SK-N-SH (cell line): ENCODE results near the gene MLST8. TPM values are rescaled to one million over a fixed set of nuclear protein-coding genes. Genes with fewer than 3 reads are reported as not detected.

Source experiments
- CTCF ChIA-PET: fragments of 300-600, 350-600 bp; formaldehyde crosslinking; extraction: SDS; loops from one replicate; lab custom pipeline; 2021; lab: Yijun Ruan, JAX
- POLR2A ChIA-PET: fragments of 350-600 bp; sonication (Branson Sonifier 250); formaldehyde crosslinking; extraction: SDS; loops from one replicate; lab custom pipeline; 2020; ENCODE audit warnings: antibody characterized with exemption, inconsistent platforms; lab: Yijun Ruan, JAX
- DNase-seq: peaks from one replicate; pipeline ENCODE4 v3.0.0; 2012
- H2AFZ ChIP-seq: fragments of 200-600 bp; sonication (generic); 2 replicates; pipeline ENCODE4 v1.8.1; 2016; ENCODE audit warnings: antibody characterized with exemption, mild to moderate bottlenecking, low read depth
- H3F3A ChIP-seq: fragments of 200-600 bp; sonication (generic); replicated peaks from 2 replicates; pipeline ENCODE3; 2016; ENCODE audit warnings: antibody characterized with exemption, mild to moderate bottlenecking; ENCODE audit not compliant: insufficient read depth
- H3K27ac ChIP-seq, 2 experiments: fragments of 200-500 bp in 1 of 2; fragments of 200-600 bp in 1 of 2; sonication (Bioruptor generic) in 1 of 2; sonication (generic), shearing (Covaris generic) in 1 of 2; 2 replicates each; pipeline versions ENCODE4 v1.5.1 to v1.6.1; 2014 to 2016; ENCODE audit warnings: low read depth in 2 of 2, inconsistent platforms in 1 of 2, low read length in 1 of 2, mild to moderate bottlenecking in 1 of 2, mixed read lengths in 1 of 2
- H3K27me3 ChIP-seq: fragments of 200-600 bp; sonication (generic), shearing (Covaris generic); 2 replicates; pipeline ENCODE4 v1.6.1; 2016; ENCODE audit warnings: mixed run types; ENCODE audit not compliant: insufficient read depth
- H3K36me3 ChIP-seq, 2 experiments: fragments of 200-500 bp in 1 of 2; fragments of 200-600 bp in 1 of 2; sonication (Bioruptor generic) in 1 of 2; sonication (generic) in 1 of 2; replicated peaks in 1 of 2; 2 replicates each; pipeline versions ENCODE3 to v1.5.1; 2014 to 2016; ENCODE audit warnings: low read length in 1 of 2, mild to moderate bottlenecking in 1 of 2; ENCODE audit not compliant: insufficient read depth in 2 of 2, control insufficient read depth in 1 of 2
- H3K4me1 ChIP-seq, 2 experiments: fragments of 200-500 bp in 1 of 2; fragments of 200-600 bp in 1 of 2; sonication (Bioruptor generic) in 1 of 2; sonication (generic), shearing (Covaris generic) in 1 of 2; 2 replicates each; pipeline versions ENCODE4 v1.5.1 to v1.6.1; 2014 to 2016; ENCODE audit warnings: low read depth in 1 of 2, low read length in 1 of 2, mixed run types in 1 of 2; ENCODE audit not compliant: insufficient read depth in 2 of 2, control insufficient read depth in 1 of 2
- H3K4me2 ChIP-seq: fragments of 200-600 bp; sonication (generic), shearing (Covaris generic); 2 replicates; pipeline ENCODE4 v1.6.1; 2017; ENCODE audit warnings: mixed run types
- H3K4me3 ChIP-seq, 2 experiments: fragments of 200-500 bp in 1 of 2; fragments of 200-600 bp in 1 of 2; sonication (Bioruptor generic) in 1 of 2; sonication (generic), shearing (Covaris generic) in 1 of 2; 2 replicates each; pipeline versions ENCODE4 v1.5.1 to v1.8.1; 2014 to 2016; ENCODE audit warnings: low read depth in 2 of 2, inconsistent platforms in 1 of 2, low read length in 1 of 2, mild to moderate bottlenecking in 1 of 2, mixed read lengths in 1 of 2, moderate library complexity in 1 of 2
- H3K79me2 ChIP-seq: fragments of 200-600 bp; sonication (generic); 2 replicates; pipeline ENCODE4 v1.8.1; 2017; ENCODE audit warnings: mild to moderate bottlenecking; ENCODE audit not compliant: insufficient read depth
- H3K9ac ChIP-seq: fragments of 200-600 bp; sonication (generic); 2 replicates; pipeline ENCODE4 v1.6.1; 2017; ENCODE audit warnings: mixed run types
- H3K9me2 ChIP-seq: fragments of 200-600 bp; sonication (generic); 2 replicates; pipeline ENCODE4 v1.6.1; 2017; ENCODE audit warnings: mixed run types
- H3K9me3 ChIP-seq: fragments of 200-600 bp; sonication (generic); 2 replicates; pipeline ENCODE4 v1.6.1; 2017; ENCODE audit warnings: mixed run types, mild to moderate bottlenecking, moderate library complexity
- H4K20me1 ChIP-seq: fragments of 200-600 bp; sonication (generic); 2 replicates; pipeline ENCODE4 v1.6.1; 2017; ENCODE audit warnings: mild to moderate bottlenecking, mixed run types; ENCODE audit not compliant: insufficient read depth
- EZH2phosphoT487 ChIP-seq: fragments of 200-600 bp; sonication (generic); IDR thresholded peaks from 2 replicates; pipeline ENCODE4 v1.6.1; 2017; ENCODE audit warnings: low read depth, mixed run types, mild to moderate bottlenecking, antibody characterized with exemption, moderate library complexity, borderline replicate concordance
- FOSL2 ChIP-seq: IDR thresholded peaks from 2 replicates; pipeline ENCODE4 v1.4.0; 2012; ENCODE audit warnings: low read depth, mild to moderate bottlenecking, moderate library complexity, borderline replicate concordance
- FOXJ3 ChIP-seq: sonication (generic); formaldehyde crosslinking; IDR thresholded peaks from 2 replicates; pipeline ENCODE4 v1.5.1; 2020; ENCODE audit warnings: mild to moderate bottlenecking, missing genetic modification reagents
- FOXM1 ChIP-seq: IDR thresholded peaks from 2 replicates; pipeline ENCODE4 v1.4.0; 2012; ENCODE audit warnings: low read depth, mild to moderate bottlenecking
- MEF2A ChIP-seq: IDR thresholded peaks from 2 replicates; pipeline ENCODE4 v1.4.0; 2012; ENCODE audit warnings: low read depth, borderline replicate concordance
- MXI1 ChIP-seq: IDR thresholded peaks from 2 replicates; pipeline ENCODE4 v1.6.1; 2012; ENCODE audit warnings: mild to moderate bottlenecking, low read depth, low read length, improper control_type of control experiment
- NRF1 ChIP-seq: IDR thresholded peaks from 2 replicates; pipeline ENCODE4 v1.6.1; 2012; ENCODE audit warnings: low read depth, mild to moderate bottlenecking, low read length
- POLR2AphosphoS5 ChIP-seq: IDR thresholded peaks from 2 replicates; pipeline ENCODE4 v1.6.1; 2012; ENCODE audit warnings: low read depth, low read length
- RXRA ChIP-seq: IDR thresholded peaks from 2 replicates; pipeline ENCODE4 v1.4.0; 2012; ENCODE audit warnings: low read depth, mild to moderate bottlenecking, borderline replicate concordance
- TAF1 ChIP-seq: IDR thresholded peaks from 2 replicates; pipeline ENCODE4 v1.6.1; 2012; ENCODE audit warnings: low read depth, mild to moderate bottlenecking, low read length, moderate library complexity, borderline replicate concordance
- TEAD4 ChIP-seq: IDR thresholded peaks from 2 replicates; pipeline ENCODE4 v1.4.0; 2012; ENCODE audit warnings: mild to moderate bottlenecking, borderline replicate concordance; ENCODE audit not compliant: insufficient read depth
- YY1 ChIP-seq: IDR thresholded peaks from 2 replicates; pipeline ENCODE4 v1.4.0; 2012; ENCODE audit warnings: low read depth, mild to moderate bottlenecking
- WGBS: methylation state at CpG from one replicate; pipeline ENCODE4 v1.1.6; 2017; ENCODE audit warnings: low lambda C conversion rate; 5-methylcytosine and 5-hydroxymethylcytosine counted together
- polyA plus RNA-seq, 3 experiments: library from polyadenylated mRNA; depleted of rRNA; stranded (reverse); fragments of >200 nt; gene quantifications; 2 replicates each; pipeline ENCODE4 v1.2.3, GENCODE V29; 2012
- TF ChIP-seq, protein P1 (sequence below): IDR thresholded peaks from 2 replicates; pipeline ENCODE4 v1.4.0; 2012; ENCODE audit warnings: low read depth, borderline replicate concordance
- TF ChIP-seq, protein P2 (sequence below): fragments of 150-350 bp; IDR thresholded peaks from 2 replicates; pipeline ENCODE4 v1.6.1; 2016; ENCODE audit warnings: mild to moderate bottlenecking, low read depth, low read length
- TF ChIP-seq, protein P3 (sequence below): IDR thresholded peaks from 2 replicates; pipeline ENCODE4 v1.4.0; 2012; ENCODE audit warnings: low read depth
- TF ChIP-seq, protein P4 (sequence below): fragments of 200-600 bp; sonication (generic); IDR thresholded peaks from 2 replicates; pipeline ENCODE4 v1.6.1; 2017; ENCODE audit warnings: antibody characterized with exemption, mild to moderate bottlenecking, moderate library complexity
- TF ChIP-seq, protein P5 (sequence below): IDR thresholded peaks from 2 replicates; pipeline ENCODE4; 2012

The MLST8 gene
- polyA plus RNA-seq, 1 of the 3 experiments (the other 2 are of a cell fraction), result 85.4 TPM

DNA sequence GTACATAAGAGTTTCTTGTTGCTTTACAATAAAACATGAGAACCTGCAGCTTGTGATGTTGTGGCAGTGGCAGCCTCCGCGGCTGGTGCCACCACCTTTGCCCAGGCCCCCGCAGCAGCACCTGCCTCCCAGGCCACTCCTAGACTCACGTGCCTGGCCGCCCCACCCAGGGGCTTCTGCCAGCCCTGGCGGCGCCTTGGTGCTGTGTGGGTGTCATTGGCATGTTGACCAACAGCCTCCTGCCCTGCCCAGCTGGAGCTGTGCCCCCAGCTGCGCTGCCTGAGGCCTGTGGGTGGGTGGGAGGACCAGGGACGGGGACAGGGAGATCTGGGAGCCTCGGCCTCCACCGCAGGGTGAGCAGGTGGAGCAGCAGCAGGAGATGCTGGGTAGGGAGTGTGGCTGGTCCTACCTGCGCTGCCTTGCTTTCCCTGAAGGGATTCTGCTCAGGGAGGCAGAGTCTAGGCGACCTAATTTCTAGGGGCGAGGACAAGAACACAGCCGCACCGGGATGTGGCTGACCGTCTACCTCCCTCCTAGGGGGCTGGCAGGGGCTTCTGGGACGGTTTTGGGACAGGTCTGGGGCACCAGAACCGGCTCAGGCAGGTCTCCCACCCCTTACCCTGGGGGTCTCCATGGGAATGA lies 30.6 kb downstream of the MLST8 start (continued):
- no peak for TF ChIP-seq MEF2A
- TF ChIP-seq, protein P1, sequence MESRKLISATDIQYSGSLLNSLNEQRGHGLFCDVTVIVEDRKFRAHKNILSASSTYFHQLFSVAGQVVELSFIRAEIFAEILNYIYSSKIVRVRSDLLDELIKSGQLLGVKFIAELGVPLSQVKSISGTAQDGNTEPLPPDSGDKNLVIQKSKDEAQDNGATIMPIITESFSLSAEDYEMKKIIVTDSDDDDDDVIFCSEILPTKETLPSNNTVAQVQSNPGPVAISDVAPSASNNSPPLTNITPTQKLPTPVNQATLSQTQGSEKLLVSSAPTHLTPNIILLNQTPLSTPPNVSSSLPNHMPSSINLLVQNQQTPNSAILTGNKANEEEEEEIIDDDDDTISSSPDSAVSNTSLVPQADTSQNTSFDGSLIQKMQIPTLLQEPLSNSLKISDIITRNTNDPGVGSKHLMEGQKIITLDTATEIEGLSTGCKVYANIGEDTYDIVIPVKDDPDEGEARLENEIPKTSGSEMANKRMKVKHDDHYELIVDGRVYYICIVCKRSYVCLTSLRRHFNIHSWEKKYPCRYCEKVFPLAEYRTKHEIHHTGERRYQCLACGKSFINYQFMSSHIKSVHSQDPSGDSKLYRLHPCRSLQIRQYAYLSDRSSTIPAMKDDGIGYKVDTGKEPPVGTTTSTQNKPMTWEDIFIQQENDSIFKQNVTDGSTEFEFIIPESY, result no peak
- TF ChIP-seq EZH2phosphoT487, result no peak
- no peak for TF ChIP-seq FOSL2
- no peak for TF ChIP-seq FOXJ3 (CRISPR knock-in tag)

DNA sequence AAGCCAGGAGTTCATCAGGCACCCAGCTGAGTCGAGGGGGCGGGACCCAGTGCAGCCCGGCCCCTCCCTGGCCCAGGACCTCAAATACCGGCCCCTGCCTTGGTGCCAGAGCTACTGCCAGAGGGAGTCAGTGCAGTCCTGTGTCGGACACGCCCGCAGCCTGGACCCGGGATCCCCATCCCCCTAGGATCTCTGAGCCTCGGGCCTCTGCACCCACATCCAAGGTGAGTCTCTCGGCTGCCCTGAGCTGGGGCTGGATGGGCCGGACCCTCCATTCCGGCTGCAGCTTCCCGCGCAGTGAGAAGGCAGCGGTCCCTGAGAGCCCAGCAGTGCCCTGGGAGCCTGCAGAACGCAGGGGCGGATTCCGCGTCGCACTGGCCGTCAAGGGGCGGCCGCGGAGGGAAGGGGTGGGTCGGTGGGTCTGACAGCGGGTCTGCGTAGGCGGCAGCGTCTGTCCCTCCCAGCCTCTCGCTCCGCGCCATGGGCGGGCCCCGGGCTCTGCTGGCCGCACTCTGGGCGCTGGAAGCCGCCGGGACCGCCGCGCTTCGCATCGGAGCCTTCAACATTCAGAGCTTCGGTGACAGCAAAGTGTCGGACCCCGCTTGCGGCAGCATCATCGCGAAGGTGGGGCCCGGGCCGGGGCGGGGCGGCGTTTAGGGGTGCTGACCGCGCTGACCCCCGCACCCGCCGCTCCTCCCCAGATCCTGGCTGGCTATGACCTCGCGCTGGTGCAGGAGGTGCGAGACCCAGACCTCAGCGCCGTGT lies 31.3 kb downstream of the MLST8 start, which contains the start of gene DNASE1L2:
DNASE1L2 (plus strand) TSS at position 108 of the 765 bp plus-strand sequence; CDS start at position 481, 373 bp downstream.
- TF ChIP-seq POLR2AphosphoS5 (peak; percentile 55), RXRA (no peak)
- TF ChIP-seq, protein P2, sequence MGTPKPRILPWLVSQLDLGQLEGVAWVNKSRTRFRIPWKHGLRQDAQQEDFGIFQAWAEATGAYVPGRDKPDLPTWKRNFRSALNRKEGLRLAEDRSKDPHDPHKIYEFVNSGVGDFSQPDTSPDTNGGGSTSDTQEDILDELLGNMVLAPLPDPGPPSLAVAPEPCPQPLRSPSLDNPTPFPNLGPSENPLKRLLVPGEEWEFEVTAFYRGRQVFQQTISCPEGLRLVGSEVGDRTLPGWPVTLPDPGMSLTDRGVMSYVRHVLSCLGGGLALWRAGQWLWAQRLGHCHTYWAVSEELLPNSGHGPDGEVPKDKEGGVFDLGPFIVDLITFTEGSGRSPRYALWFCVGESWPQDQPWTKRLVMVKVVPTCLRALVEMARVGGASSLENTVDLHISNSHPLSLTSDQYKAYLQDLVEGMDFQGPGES, result no peak
- no peak within 1 kb of the TSS for H2AFZ ChIP-seq
- DNase-seq, result peak; percentile 82
- H3K9me3 ChIP-seq, result no peaks in the 10 kb centered on the region
- H3K4me1 ChIP-seq, result peaks cover 0 to 3% of the 10 kb centered on the region in 2 experiments; a peak in 1 of 4 replicates
- H3K27ac ChIP-seq, result no peak within 1 kb of the TSS
- WGBS, result 42% methylated on average over 19 of the region's 64 CpGs
- H3K9ac ChIP-seq, result no peak within 1 kb of the TSS
- no peaks in the 10 kb centered on the region for H3K27me3 ChIP-seq
- ChIA-PET POLR2A (no interaction called here), CTCF (interaction anchor here (0.8 to 1.0 kb wide), 2 partner anchors 15 to 214 kb away, joined by 3 to 9 read pairs; partner anchors contain the start of gene ECI1)
- H3K4me2 ChIP-seq, result no peak within 1 kb of the TSS
- no peaks in the 10 kb centered on the region for H3K79me2 ChIP-seq
- H3K4me3 ChIP-seq, result peak within 1 kb of the TSS in 1 of 2 experiments; percentile 6; a peak in 1 of 4 replicates
- peaks cover 10% of the 10 kb centered on the region for H3F3A ChIP-seq
- no peaks in the 10 kb centered on the region for H4K20me1 ChIP-seq
- no peaks in the 10 kb centered on the region for H3K9me2 ChIP-seq
- peaks cover 0 to 45% of the 10 kb centered on the region in 2 experiments for H3K36me3 ChIP-seq

DNA sequence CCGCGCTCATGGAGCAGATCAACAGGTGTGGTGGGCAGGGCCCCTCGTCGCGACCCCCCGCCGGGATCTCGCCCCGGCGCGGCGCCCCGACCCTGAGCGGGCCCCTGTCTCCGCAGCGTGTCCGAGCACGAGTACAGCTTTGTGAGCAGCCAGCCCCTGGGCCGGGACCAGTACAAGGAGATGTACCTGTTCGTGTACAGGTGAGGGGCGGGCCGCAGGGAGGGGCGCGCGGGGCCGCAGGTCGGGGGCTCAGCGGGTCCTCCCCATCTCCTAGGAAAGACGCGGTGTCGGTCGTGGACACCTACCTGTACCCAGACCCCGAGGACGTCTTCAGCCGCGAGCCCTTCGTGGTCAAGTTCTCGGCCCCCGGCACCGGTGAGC lies 31.8 kb downstream of the MLST8 start:
- Histone ChIP-seq H3K9me2 (no peaks in the 10 kb centered on the region), H3K9me3 (no peaks in the 10 kb centered on the region), H3K79me2 (no peaks in the 10 kb centered on the region), H3K4me1 (peaks cover 0 to 3% of the 10 kb centered on the region in 2 experiments; a peak in 1 of 4 replicates), H2AFZ (no peak overlapping the region), H3K4me3 (no peak overlapping the region; a peak in 1 of 4 replicates), H3K9ac (no peak overlapping the region), H4K20me1 (no peaks in the 10 kb centered on the region), H3K4me2 (no peak overlapping the region), H3K27ac (no peak overlapping the region), H3K27me3 (no peaks in the 10 kb centered on the region), H3K36me3 (peaks cover 0 to 39% of the 10 kb centered on the region in 2 experiments), H3F3A (peaks cover 10% of the 10 kb centered on the region)
- no peak for DNase-seq
- ChIA-PET POLR2A (interaction anchor here (1.9 kb wide), 1 partner anchor 14 kb away, joined by 5 read pairs; the partner anchor contains the start of gene ECI1), CTCF (no interaction called here)
- 88% methylated on average over 19 of the region's 40 CpGs for WGBS
- TF ChIP-seq, protein P3, sequence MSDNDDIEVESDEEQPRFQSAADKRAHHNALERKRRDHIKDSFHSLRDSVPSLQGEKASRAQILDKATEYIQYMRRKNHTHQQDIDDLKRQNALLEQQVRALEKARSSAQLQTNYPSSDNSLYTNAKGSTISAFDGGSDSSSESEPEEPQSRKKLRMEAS, result no peak
- TF ChIP-seq YY1, result no peak
- TF ChIP-seq FOXM1, result no peak
- TF ChIP-seq TAF1, result no peak
- TF ChIP-seq, protein P4, sequence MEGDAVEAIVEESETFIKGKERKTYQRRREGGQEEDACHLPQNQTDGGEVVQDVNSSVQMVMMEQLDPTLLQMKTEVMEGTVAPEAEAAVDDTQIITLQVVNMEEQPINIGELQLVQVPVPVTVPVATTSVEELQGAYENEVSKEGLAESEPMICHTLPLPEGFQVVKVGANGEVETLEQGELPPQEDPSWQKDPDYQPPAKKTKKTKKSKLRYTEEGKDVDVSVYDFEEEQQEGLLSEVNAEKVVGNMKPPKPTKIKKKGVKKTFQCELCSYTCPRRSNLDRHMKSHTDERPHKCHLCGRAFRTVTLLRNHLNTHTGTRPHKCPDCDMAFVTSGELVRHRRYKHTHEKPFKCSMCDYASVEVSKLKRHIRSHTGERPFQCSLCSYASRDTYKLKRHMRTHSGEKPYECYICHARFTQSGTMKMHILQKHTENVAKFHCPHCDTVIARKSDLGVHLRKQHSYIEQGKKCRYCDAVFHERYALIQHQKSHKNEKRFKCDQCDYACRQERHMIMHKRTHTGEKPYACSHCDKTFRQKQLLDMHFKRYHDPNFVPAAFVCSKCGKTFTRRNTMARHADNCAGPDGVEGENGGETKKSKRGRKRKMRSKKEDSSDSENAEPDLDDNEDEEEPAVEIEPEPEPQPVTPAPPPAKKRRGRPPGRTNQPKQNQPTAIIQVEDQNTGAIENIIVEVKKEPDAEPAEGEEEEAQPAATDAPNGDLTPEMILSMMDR, result no peak
- no peak for TF ChIP-seq TEAD4
- no peak for TF ChIP-seq NRF1
- no peak for TF ChIP-seq RXRA
- no peak for TF ChIP-seq MXI1
- TF ChIP-seq, protein P5, sequence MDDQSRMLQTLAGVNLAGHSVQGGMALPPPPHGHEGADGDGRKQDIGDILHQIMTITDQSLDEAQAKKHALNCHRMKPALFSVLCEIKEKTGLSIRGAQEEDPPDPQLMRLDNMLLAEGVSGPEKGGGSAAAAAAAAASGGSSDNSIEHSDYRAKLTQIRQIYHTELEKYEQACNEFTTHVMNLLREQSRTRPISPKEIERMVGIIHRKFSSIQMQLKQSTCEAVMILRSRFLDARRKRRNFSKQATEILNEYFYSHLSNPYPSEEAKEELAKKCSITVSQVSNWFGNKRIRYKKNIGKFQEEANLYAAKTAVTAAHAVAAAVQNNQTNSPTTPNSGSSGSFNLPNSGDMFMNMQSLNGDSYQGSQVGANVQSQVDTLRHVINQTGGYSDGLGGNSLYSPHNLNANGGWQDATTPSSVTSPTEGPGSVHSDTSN, result no peak
